Measurements from ENCODE around the gene GALNT17.

GALNT17 gene

GRCh38 chr7:71404726-71405345, 272.9 kb downstream of the GALNT17 start:
- DNase-seq = no peak

DNA sequence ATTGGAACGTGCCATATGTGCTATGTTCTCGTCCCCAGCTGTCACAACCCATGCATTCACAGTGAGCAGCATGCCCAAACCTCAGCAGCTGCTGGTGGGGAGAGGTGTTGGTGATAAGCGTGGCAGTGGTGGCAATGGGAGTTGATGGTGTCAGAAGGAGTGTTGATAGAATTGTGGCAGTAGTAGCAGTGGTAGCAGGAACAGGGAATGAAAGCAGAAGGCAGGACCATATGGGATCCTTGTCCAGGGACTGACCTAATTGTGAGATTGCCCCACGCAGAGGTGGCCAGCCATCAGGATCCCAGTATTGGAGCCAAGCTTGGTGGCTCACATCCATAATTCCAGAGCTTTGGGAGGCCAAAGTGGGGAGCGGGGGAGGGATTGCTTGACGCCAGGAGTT, 276.3 kb downstream of the GALNT17 start:
- no peak for DNase-seq

GRCh38 chr7:71409550-71410157, 277.7 kb downstream of the GALNT17 start:
- no peak for DNase-seq

DNA sequence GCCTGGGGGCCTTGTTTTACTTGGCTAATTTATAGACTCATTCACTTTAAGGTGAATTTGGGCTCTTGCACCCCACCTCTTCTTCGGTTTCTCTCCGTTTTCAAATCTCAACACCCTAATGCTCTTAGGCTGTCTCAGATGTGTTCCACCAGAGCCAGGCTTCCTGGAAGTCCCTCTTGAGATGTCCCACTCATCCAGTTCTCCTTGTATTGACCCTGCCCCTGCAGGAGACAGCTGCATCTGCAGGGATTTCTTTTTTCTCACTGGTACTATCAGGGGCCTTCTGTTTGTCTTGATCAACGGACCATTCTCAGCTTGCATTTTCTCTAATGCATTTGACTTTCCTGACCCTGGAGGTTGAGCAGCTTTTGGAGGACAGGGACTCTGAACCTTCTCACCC, 279.5 kb downstream of the GALNT17 start:
- DNase-seq = no peak

GRCh38 chr7:71414490-71414889, 282.5 kb downstream of the GALNT17 start:
- no peak for DNase-seq

DNA sequence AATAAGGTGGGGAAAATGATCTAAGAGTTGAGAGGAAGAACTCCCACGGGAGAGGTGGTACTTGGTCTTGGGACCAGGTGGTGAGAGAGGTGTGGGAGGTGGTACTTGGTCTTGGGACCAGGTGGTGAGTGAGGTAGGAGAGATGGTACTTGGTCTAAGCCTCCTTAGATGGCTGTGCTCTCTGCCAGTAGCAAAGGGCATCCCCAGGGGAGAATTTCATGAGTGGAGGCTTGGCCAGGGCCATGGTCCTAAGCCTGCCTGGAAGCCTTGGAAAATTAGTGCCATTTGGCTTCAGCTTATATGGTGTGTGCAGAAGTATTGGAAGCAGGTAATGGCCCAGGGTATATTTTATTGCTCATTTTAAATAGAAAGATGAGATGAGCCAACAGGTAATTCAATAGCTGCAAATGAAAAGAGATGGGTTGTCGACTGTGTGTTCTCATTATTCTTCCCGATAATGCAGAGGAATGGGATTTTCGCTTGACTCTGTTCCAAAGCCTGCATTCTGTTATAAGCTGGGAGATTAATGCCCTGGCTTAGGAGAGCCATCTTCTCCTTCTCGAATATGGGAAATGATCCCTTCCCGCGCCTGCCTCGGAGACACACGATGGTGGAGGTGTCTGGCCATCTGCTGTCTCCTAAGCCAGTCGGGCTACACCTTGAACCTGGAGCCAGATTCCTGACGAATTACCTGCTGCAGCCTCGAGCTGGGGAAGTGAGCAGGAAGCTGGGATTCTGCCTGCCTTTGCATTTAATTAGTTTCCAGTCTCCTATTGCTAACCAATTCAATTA, 287.8 kb downstream of the GALNT17 start:
- no peak for DNase-seq

DNA sequence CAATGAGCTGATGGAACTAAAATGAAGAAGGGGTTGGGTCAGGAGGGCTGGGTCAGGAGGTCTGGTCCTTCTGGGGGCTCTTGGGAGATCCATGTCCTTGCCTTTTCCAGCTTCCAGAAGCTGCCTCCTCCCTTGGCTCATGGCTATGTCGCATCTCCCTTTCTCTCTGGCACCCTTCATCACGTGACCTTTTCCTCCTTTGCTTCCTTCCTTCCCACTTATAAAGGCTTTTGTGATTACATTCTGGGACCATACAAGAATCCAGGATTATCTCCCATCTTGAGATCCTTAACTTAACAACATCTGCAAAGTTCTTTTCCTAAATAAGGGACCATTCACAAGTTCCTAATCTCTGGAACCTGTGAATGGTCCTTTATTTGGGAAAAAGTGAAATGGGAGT, 290.2 kb downstream of the GALNT17 start:
- DNase-seq = no peak

- no peak for DNase-seq
Observed at GRCh38 chr7:71424166-71425035, 292.5 kb downstream of the GALNT17 start.

- DNase-seq = no peak
Observed at GRCh38 chr7:71429083-71429482, 297.1 kb downstream of the GALNT17 start.

DNA sequence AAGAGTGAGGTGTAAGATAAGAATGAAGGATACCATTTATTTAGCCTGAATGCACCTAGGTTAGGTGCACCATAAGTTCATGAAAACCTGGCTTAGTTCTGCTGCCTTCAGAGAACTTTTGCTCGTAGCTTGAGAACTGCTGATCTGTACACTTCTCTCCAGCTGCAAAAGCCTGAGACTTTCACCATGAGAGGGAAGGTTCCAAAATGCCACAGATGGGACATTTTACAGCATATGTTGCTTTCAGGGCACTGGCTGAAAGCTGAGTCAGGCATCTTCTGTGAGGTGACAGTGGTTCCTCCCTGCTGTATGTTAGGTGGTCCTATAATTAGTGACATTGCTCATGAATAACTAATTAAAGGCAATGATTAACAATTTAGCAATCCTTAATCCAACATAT, 298.3 kb downstream of the GALNT17 start:
- DNase-seq = no peak

DNA sequence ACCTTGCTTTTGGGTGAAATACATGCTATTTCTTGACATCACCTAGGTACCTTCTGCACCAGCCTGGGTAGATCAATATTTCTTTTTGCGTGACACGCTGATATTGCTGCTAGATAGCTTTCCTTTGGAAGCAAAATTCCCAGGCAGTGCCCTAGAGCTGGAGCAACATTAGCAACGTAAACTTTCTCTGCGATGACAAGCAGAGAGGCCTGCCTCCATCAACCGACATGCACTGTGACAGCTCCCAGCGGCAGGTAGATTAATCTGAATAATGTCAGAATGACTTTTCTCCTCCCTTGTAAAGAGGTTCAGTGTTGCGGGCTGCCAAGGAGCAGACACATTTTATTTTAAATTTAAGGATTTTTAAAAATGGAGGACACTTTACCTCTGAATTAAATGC, 307.4 kb downstream of the GALNT17 start:
- no peak for DNase-seq

DNA sequence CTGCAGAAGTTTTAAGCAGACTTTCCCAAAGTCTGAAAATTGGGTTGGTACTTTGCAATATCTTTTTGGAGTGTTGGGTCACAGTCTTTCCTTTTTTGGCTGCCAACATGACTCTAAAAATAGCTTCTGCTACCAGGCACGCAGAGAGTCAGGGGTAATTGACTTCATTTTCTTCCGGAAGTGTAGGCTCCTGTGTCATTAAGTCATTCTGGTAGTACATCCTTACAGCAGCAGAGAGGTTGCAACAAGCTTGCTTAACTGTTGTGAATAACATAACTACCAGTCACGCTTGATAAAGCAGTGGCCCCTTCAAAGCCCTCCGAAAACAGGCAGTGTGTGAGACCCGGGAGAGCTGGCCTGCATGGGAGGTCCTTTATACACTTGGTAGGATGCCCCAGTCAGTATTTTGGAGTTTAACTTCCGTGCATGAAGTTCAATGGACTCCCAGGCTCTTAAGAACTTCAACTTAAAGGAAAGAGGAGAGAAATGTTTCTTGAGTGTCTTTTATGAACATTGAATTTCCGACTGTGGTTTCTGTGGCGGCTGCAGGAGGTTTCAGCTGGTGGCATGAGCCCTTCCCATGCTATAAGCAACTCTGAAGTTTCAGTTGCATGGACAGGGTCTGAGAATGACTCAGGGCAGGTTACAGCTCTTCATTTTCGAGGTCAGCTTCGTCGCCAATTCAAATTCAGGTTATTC, 310.7 kb downstream of the GALNT17 start:
- no peak for DNase-seq

DNA sequence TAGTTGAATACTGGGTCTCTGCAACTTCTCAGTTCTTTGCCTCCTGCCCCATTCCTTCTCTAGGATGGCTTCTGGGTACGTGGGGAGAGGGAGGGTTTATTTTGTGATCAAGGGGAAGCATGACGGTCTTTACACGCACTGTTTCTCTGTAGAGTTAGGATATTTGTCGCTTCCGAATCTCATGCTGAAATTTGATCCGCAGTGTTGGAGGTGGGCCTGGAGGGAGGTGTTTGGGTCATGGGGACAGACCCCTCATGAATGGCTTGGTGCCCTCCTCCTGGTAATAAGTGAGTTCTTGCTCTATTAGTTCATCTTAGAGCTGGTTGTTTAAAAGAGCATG, 311.2 kb downstream of the GALNT17 start:
- DNase-seq = no peak

DNA sequence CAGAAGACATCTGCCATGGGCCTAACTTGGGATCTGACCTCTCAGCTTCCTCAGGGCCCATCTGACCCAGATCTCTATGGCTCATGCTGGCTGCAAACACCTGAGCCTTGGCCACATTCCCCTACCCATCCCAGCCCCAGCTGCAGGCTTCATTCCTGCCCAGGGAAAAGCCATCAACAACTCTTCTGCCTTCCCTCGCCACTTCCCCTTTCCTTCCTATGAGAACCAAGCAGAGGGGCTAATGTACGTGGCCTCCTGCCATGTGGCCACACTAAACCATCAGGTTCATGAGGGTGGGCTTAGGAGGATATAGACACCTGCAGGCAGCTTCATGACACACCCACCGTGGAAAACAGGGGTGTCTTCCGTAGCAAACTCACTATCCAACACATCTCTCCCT, 312.2 kb downstream of the GALNT17 start:
- no peak for DNase-seq

DNA sequence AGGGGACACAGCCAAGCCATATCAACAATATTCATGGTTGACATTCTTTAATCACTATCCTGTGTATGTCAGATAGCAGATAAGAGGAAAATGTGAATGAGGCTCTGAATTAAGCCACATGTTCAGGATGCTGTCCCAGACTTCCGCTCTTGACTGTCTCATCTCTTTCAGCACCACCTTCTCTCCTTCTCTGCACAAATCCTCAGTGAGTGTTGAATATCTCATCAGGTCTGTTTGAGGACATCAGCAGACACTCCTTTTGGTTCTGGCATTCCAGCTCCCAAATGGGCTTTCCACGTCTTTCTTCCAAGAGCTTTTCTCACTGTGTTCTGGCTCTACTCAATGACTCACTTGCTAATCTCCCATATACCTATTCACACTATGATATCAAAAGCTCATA, 321.7 kb downstream of the GALNT17 start:
- no peak for DNase-seq

GRCh38 chr7:71454981-71455380, 323.0 kb downstream of the GALNT17 start:
- no peak for DNase-seq

DNA sequence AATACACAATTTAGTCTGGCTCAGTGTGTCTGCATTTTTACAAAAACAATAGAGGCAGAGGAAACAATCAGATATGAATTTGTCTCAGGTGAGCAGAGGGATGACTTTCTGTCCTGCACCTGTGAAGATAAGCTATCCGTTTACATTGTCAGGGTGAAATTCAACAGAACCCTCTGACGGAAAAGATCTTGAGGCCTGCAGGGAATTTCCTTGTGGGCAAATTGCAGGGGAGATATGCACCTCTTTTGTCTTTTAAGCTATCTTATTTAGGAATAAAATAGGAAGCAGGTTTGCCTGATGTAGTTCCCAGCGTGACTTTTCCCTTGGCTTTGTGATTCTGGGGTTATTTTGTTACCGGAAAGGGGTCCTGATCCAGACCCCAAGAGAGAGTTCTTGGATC, 325.1 kb downstream of the GALNT17 start:
- no peak for DNase-seq

DNA sequence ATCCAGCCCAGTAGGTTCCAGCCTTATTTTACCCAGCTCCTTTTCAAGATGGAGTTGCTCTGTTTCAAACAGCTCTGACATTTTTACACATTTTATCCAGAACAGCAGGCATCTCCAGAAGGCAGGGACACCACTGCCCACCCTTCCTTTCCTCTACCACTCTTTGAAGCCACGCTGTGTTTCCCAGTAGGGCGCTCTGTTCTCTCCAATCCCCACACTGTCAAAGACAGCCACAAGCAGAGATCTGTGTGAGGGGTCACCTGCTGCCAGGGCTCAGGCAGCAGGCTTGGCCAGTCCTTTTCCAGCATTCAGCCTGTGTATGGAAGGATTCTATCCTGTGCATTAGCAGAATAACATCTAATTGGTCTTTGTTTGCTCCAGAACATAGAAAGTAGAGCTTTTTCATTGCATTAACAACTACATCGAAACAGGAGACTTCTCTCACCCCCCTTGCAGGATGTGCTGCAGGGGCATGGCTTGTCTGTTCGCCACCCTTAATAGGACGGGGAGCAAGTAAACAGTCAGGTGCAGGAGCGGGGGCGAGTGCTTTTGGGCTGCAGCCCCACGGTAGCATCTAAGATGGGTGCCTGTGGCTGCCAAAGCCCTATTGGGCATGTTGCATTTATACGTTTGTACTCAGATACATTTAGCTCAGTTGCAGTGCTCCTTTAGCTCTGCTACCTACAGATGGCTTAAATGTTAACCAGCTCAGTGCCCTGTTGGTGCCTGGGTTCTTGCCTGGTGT, 326.1 kb downstream of the GALNT17 start:
- no peak for DNase-seq

DNA sequence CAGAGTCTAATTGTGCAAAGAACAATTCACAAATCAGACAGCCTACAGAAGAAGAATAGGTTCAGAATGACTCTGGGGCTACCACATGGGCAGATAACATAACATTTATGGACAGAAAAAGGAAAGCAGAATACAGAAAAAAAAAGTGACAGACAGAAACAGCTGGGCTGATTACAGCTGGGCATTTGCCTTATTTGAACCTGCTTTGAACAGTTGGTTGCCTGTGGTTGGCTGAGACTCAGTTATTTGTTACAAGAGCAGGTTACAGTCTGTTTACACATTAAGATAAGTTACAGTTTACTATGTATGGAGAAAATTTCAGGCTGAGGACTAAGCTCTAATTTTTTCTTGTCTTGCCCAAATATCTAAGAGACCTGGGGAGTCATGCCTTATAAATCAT, 327.2 kb downstream of the GALNT17 start:
- no peak for DNase-seq

DNA sequence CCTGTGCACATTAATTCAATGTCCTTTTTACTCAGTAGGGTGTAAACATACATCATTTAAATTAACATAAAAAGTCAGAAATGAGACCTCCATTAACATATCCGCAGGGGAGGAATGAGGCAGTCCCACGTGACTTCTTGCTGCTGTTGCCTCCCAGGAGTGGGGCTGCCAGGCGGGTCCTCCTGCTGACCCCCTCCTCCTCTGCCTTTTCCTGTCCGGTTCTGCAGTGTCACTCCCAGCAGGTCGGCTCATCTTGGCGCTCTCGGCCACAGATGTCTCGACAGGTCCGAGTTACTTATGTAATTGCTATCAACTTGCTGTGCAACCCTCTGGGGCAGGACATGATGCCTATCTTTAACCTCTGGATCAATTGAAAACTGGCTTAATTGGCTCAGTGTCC, 329.6 kb downstream of the GALNT17 start:
- DNase-seq = no peak

GRCh38 chr7:71465741-71466189, 333.8 kb downstream of the GALNT17 start:
- no peak for DNase-seq

Data from NCI-H226 (cell line).